ENCODE results near the gene TTC28. TPM values are rescaled to one million over a fixed set of nuclear protein-coding genes. Genes with fewer than 3 reads are reported as not detected.

The TTC28 gene
- total and polyA plus RNA-seq, 10 of the 15 experiments (the other 5 are each of a cell fraction or from before 2014, with no cell fraction given): 0.15 to 8.4 (median 1.4) TPM

DNA sequence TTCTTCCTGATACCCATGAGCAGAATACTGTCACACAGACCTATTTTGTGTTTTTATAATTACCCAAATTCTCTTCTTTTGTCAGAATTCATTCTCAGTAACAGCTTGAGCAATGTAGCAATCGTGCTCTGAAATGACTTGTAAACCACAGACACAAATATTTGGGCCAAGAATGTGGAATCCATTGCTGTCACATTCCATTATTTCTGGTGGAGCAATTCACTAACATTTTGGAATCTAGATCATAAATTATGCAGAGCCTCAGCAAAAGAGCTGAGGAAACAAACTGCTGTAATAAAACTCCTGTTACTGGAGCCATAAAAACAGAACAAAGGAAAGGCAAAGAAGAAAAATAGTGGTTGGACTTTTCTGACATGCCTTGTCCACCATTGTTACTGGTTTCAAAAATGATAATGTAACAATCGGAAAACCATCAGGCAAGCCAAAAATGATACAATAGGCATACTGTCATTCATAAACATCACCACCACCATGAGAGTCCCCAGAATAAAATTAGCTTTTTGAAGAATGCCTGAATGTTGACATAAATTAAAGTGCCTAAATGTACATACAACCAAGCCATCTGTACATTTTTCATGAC, 537.2 kb downstream of the TTC28 start (continued):
- TF ChIP-seq, protein P1, sequence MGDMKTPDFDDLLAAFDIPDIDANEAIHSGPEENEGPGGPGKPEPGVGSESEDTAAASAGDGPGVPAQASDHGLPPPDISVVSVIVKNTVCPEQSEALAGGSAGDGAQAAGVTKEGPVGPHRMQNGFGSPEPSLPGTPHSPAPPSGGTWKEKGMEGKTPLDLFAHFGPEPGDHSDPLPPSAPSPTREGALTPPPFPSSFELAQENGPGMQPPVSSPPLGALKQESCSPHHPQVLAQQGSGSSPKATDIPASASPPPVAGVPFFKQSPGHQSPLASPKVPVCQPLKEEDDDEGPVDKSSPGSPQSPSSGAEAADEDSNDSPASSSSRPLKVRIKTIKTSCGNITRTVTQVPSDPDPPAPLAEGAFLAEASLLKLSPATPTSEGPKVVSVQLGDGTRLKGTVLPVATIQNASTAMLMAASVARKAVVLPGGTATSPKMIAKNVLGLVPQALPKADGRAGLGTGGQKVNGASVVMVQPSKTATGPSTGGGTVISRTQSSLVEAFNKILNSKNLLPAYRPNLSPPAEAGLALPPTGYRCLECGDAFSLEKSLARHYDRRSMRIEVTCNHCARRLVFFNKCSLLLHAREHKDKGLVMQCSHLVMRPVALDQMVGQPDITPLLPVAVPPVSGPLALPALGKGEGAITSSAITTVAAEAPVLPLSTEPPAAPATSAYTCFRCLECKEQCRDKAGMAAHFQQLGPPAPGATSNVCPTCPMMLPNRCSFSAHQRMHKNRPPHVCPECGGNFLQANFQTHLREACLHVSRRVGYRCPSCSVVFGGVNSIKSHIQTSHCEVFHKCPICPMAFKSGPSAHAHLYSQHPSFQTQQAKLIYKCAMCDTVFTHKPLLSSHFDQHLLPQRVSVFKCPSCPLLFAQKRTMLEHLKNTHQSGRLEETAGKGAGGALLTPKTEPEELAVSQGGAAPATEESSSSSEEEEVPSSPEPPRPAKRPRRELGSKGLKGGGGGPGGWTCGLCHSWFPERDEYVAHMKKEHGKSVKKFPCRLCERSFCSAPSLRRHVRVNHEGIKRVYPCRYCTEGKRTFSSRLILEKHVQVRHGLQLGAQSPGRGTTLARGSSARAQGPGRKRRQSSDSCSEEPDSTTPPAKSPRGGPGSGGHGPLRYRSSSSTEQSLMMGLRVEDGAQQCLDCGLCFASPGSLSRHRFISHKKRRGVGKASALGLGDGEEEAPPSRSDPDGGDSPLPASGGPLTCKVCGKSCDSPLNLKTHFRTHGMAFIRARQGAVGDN (IDR thresholded peaks at IDR 0.05): no peak
- TF ChIP-seq EZH2 (IDR thresholded peaks at IDR 0.05; ENCODE audit: borderline replicate concordance, control insufficient read depth, low read depth, low read length): no peak
- no peak for TF ChIP-seq PML (IDR thresholded peaks at IDR 0.05; ENCODE audit: low read length)
- TF ChIP-seq RBBP5 (conservative IDR thresholded peaks at IDR 0.05): no peak

DNA sequence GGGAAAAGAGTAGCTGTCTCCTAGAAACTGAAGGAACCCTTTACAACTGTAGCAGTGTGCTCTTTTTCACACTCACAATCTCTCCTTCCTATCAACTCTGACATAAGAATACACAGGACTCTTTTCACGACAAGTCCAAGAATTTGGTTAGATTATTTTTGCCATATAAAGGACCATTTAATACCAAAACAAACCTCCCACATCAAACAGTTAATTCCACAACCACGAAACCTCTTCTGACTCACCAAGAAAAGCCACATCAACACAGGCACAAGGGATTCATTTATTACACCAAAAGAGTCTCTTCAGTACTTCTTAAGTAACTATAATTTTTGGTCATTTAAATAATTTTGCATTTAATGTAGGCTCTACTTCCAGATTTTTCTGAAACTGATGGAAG, 538.0 kb downstream of the TTC28 start:
- CTCF ChIA-PET: no interaction called here
- no peaks in the 10 kb centered on the region for H3K79me2 ChIP-seq (ENCODE audit: control insufficient read depth, insufficient read depth, low read length)
- H2AFZ ChIP-seq (ENCODE audit: control insufficient read depth, low read depth, low read length): no peak overlapping the region
- intact Hi-C loops (cut with micrococcal nuclease; ENCODE audit: unreplicated experiment): no loop called here
- H4K20me1 ChIP-seq (ENCODE audit: control insufficient read depth, insufficient read depth): no peaks in the 10 kb centered on the region
- no peaks in the 10 kb centered on the region for H3K9me3 ChIP-seq (replicated peaks; ENCODE audit: control insufficient read depth, insufficient read depth, low read length)
- ATAC-seq (no peak), DNase-seq (ENCODE audit: low read depth, low spot score) (no peak), FAIRE-seq (no peak)
- SMC1A ChIA-PET (ENCODE audit: uncharacterized antibody, unreplicated experiment): no interaction called here
- H3K4me1 ChIP-seq (ENCODE audit: control insufficient read depth, insufficient read depth, low read length): no peaks in the 10 kb centered on the region
- no peak overlapping the region for H3K4me2 ChIP-seq (ENCODE audit: control insufficient read depth, insufficient read depth)
- H3K27ac ChIP-seq (ENCODE audit: control insufficient read depth, insufficient read depth): no peak overlapping the region
- H3K36me3 ChIP-seq (ENCODE audit: control insufficient read depth in 2 of 2, insufficient read depth in 2 of 2, low read length in 1 of 2): no peaks in the 10 kb centered on the region
- in situ Hi-C loops (cut with MboI): no loop called here
- BruUV-seq (replicated peaks): no TSS peak
- WGBS (ENCODE audit: insufficient coverage, insufficient replicate concordance, low lambda C conversion rate, missing lambda C conversion rate): 0% methylated on average over 2 of the region's 2 CpGs
- RAD21 ChIA-PET (ENCODE audit: unreplicated experiment): no interaction called here
- no peaks in the 10 kb centered on the region; a peak in 1 of 4 replicates for H3K27me3 ChIP-seq (replicated peaks in 1 of 2; ENCODE audit: control insufficient read depth in 2 of 2, insufficient read depth in 2 of 2, low read length in 1 of 2)
- TF ChIP-seq RAD21 (IDR thresholded peaks at IDR 0.05; ENCODE audit: insufficient read depth, low read depth, low read length): no peak
- TF ChIP-seq HSF1 (IDR thresholded peaks at IDR 0.05; ENCODE audit: low read depth, low read length): no peak
- TF ChIP-seq BCL3 (IDR thresholded peaks at IDR 0.05; ENCODE audit: borderline replicate concordance, insufficient read depth, low read depth, low read length, poor library complexity, severe bottlenecking): no peak
- no peak for TF ChIP-seq TCF12 (IDR thresholded peaks at IDR 0.05; ENCODE audit: low read depth, low read length)
- no peak overlapping the region for H3K9ac ChIP-seq (ENCODE audit: control insufficient read depth, insufficient read depth, low read length)
- H3K4me3 ChIP-seq: no peak overlapping the region
- POLR2A ChIA-PET: no interaction called here

Measured in GM12878 (cell line).